ENCODE data around the gene SON. TPM values are rescaled to one million over a fixed set of nuclear protein-coding genes. Genes with fewer than 3 reads are reported as not detected.

The SON gene
- total and polyA plus RNA-seq, 5 experiments from 2014 or later: 412 to 602 (median 510) TPM

- peak overlapping the region in 1 of 10 donors; percentile 57 for H3K27ac Mint-ChIP-seq
- POLR2A ChIA-PET: interaction anchor here (0.7 kb wide), 1 partner anchor 1329 kb away, joined by 3 read pairs; no protein-coding TSS in a partner anchor
- no peak overlapping the region for H3K4me3 Mint-ChIP-seq
- H3K9me3 Mint-ChIP-seq: no peaks in the 10 kb centered on the region
- no peaks in the 10 kb centered on the region for H3K27me3 Mint-ChIP-seq
- no peak for ATAC-seq
- H3K36me3 Mint-ChIP-seq: peaks cover 4 to 70% (median 24%) of the 10 kb centered on the region in 3 donors
- no peak for DNase-seq
- H3K4me1 Mint-ChIP-seq: peaks cover 0 to 4% (median 0%) of the 10 kb centered on the region in 4 donors
Measured at GRCh38 chr21:33518899-33519298, 23.9 kb upstream of the SON start.

GRCh38 chr21:33522297-33522952, 20.4 kb upstream of the SON start:
- Mint-ChIP-seq H3K36me3 (peaks cover 0 to 66% (median 14%) of the 10 kb centered on the region in 3 donors), H3K9me3 (no peaks in the 10 kb centered on the region), H3K4me1 (no peaks in the 10 kb centered on the region), H3K4me3 (no peak overlapping the region), H3K27ac (peak overlapping the region in 3 of 10 donors; percentile 28 to 54 (median 43)), H3K27me3 (no peaks in the 10 kb centered on the region)
- POLR2A ChIA-PET: no interaction called here
- DNase-seq: no peak
- ATAC-seq: no peak

GRCh38 chr21:33522953-33523349, 19.9 kb upstream of the SON start:
- ATAC-seq (no peak), DNase-seq (no peak)
- H3K9me3 Mint-ChIP-seq: no peaks in the 10 kb centered on the region
- peaks cover 0 to 66% (median 14%) of the 10 kb centered on the region in 3 donors for H3K36me3 Mint-ChIP-seq
- H3K27ac Mint-ChIP-seq: peak overlapping the region in 1 of 10 donors; percentile 28
- no peaks in the 10 kb centered on the region for H3K27me3 Mint-ChIP-seq
- no peak overlapping the region for H3K4me3 Mint-ChIP-seq
- no peaks in the 10 kb centered on the region for H3K4me1 Mint-ChIP-seq
- POLR2A ChIA-PET: interaction anchor here (0.5 kb wide), 1 partner anchor 25 kb away, joined by 3 read pairs; no protein-coding TSS in a partner anchor

- POLR2A ChIA-PET: no interaction called here
Measured at GRCh38 chr21:33531007-33531406, 11.8 kb upstream of the SON start.

GRCh38 chr21:33537212-33537611, 5.6 kb upstream of the SON start:
- Mint-ChIP-seq H3K4me1 (peaks cover 16 to 32% (median 26%) of the 10 kb centered on the region in 4 donors), H3K36me3 (peaks cover 7 to 69% (median 29%) of the 10 kb centered on the region in 3 donors), H3K4me3 (no peak overlapping the region), H3K9me3 (no peaks in the 10 kb centered on the region), H3K27me3 (no peaks in the 10 kb centered on the region), H3K27ac (no peak overlapping the region)
- ATAC-seq: no peak
- no peak for DNase-seq
- POLR2A ChIA-PET: interaction anchor here (0.9 kb wide), 1 partner anchor 57 kb away, joined by 3 read pairs; the partner anchor contains the start of gene TMEM50B

More at GRCh38 chr21:33531007-33531406, 11.8 kb upstream of the SON start:
- Mint-ChIP-seq H3K36me3 (peaks cover 0 to 94% (median 24%) of the 10 kb centered on the region in 3 donors), H3K27ac (no peak overlapping the region), H3K9me3 (no peaks in the 10 kb centered on the region), H3K27me3 (no peaks in the 10 kb centered on the region), H3K4me3 (no peak overlapping the region), H3K4me1 (no peaks in the 10 kb centered on the region)
- ATAC-seq (no peak), DNase-seq (no peak)

GRCh38 chr21:33539616-33540015, 3.2 kb upstream of the SON start:
- ATAC-seq (no peak), DNase-seq (no peak)
- POLR2A ChIA-PET: interaction anchor here (0.6 to 4.3 kb wide), 2 partner anchors 59 to 399 kb away, joined by 3 to 82 read pairs; partner anchors contain the start of gene TMEM50B
- Mint-ChIP-seq H3K4me3 (no peak overlapping the region), H3K27ac (peak overlapping the region in 6 of 10 donors; percentile 8 to 100 (median 64)), H3K27me3 (peaks cover 0 to 2% (median 0%) of the 10 kb centered on the region in 5 donors), H3K4me1 (peaks cover 22 to 38% (median 36%) of the 10 kb centered on the region in 4 donors), H3K9me3 (no peaks in the 10 kb centered on the region), H3K36me3 (peaks cover 13 to 47% (median 24%) of the 10 kb centered on the region in 3 donors)

GRCh38 chr21:33540711-33541104, 2.1 kb upstream of the SON start:
- Mint-ChIP-seq H3K36me3 (peaks cover 13 to 36% (median 24%) of the 10 kb centered on the region in 3 donors), H3K27me3 (peaks cover 0 to 2% (median 0%) of the 10 kb centered on the region in 5 donors), H3K4me1 (peaks cover 22 to 46% (median 44%) of the 10 kb centered on the region in 4 donors), H3K27ac (peak overlapping the region; percentile 79 to 100 (median 94)), H3K4me3 (peak overlapping the region; percentile 61 to 100 (median 82)), H3K9me3 (no peaks in the 10 kb centered on the region)
- POLR2A ChIA-PET: interaction anchor here (1.8 to 4.3 kb wide), 4 partner anchors 20 to 60 kb away, joined by 3 to 82 read pairs (median 38); partner anchors contain the start of genes DNAJC28, DONSON and TMEM50B
- ATAC-seq (no peak), DNase-seq (no peak)

- POLR2A ChIA-PET: interaction anchor here (1.2 to 4.3 kb wide), 8 partner anchors 18 to 770 kb away, joined by 3 to 82 read pairs (median 18); partner anchors contain the start of genes DNAJC28, DONSON, IFNAR1 and PAXBP1
- H3K27ac Mint-ChIP-seq: peak overlapping the region; percentile 99 to 100 (median 100)
Measured at GRCh38 chr21:33541105-33541711, 1.6 kb upstream of the SON start.

GRCh38 chr21:33541756-33542639, 840 bp upstream of the SON start, which contains the start of gene GART:
GART (minus strand) TSS chr21:33542117; CDS start chr21:33539315, 2,802 bp downstream.
- POLR2A ChIA-PET: interaction anchor here (0.6 to 4.3 kb wide), 18 partner anchors 9 to 771 kb away, joined by 3 to 82 read pairs (median 3); partner anchors contain the start of genes DNAJC28, DONSON, IFNAR1 and PAXBP1
- Mint-ChIP-seq H3K27ac (peak within 1 kb of the TSS; percentile 99 to 100 (median 100)), H3K36me3 (peaks cover 13 to 35% (median 18%) of the 10 kb centered on the region in 3 donors), H3K4me3 (peak within 1 kb of the TSS; percentile 92 to 100 (median 99)), H3K27me3 (peaks cover 0 to 2% (median 0%) of the 10 kb centered on the region in 5 donors), H3K4me1 (peaks cover 22 to 54% (median 52%) of the 10 kb centered on the region in 4 donors), H3K9me3 (no peaks in the 10 kb centered on the region)
- ATAC-seq (peak; percentile 55 to 59), DNase-seq (peak; percentile 72 to 89 (median 80))

More at GRCh38 chr21:33541105-33541711, 1.6 kb upstream of the SON start:
- Mint-ChIP-seq H3K36me3 (peaks cover 13 to 35% (median 24%) of the 10 kb centered on the region in 3 donors), H3K4me3 (peak overlapping the region; percentile 92 to 100 (median 99)), H3K27me3 (peaks cover 0 to 2% (median 0%) of the 10 kb centered on the region in 5 donors), H3K9me3 (no peaks in the 10 kb centered on the region), H3K4me1 (peaks cover 22 to 51% (median 49%) of the 10 kb centered on the region in 4 donors)
- DNase-seq (no peak), ATAC-seq (no peak)

- H3K36me3 Mint-ChIP-seq: peaks cover 6 to 35% (median 9%) of the 10 kb centered on the region in 3 donors
- H3K4me3 Mint-ChIP-seq: peak overlapping the region; percentile 92 to 100 (median 99)
- H3K9me3 Mint-ChIP-seq: no peaks in the 10 kb centered on the region
- H3K4me1 Mint-ChIP-seq: peaks cover 17 to 63% (median 48%) of the 10 kb centered on the region in 4 donors
- H3K27me3 Mint-ChIP-seq: peaks cover 0 to 2% (median 0%) of the 10 kb centered on the region in 5 donors
- POLR2A ChIA-PET: interaction anchor here (0.6 to 4.3 kb wide), 23 partner anchors 7 to 815 kb away, joined by 3 to 82 read pairs (median 4); partner anchors contain the start of genes DNAJC28, DONSON, IFNAR1 and PAXBP1
- peak overlapping the region; percentile 99 to 100 (median 100) for H3K27ac Mint-ChIP-seq
- DNase-seq: peak in 3 of 10 donors; percentile 53 to 60 (median 59)
- no peak for ATAC-seq
Measured at GRCh38 chr21:33543505-33544129, 779 bp downstream of the SON start.

Measured in naive thymus-derived CD8-positive, alpha-beta T cell (primary cell).